Bronchial epithelial cell (primary cell): ENCODE measurements around the gene INO80D. TPM values are rescaled to one million over a fixed set of nuclear protein-coding genes. Genes with fewer than 3 reads are reported as not detected.

ENCODE experiments used
- DNase-seq: peaks from one replicate; pipeline ENCODE4 v3.0.0-alpha.2; 2010; ENCODE audit warnings: low read depth
- FAIRE-seq: peaks from 2 replicates; lab custom pipeline; 2011; peaks lifted over from hg19 to GRCh38; lab: Jason Lieb, UNC
- H3K27me3 ChIP-seq: 2 replicates; pipeline ENCODE4 v1.5.1; 2011; ENCODE audit warnings: low read length; ENCODE audit not compliant: control insufficient read depth, insufficient read depth
- H3K36me3 ChIP-seq: 2 replicates; pipeline ENCODE4 v1.5.1; 2011; ENCODE audit warnings: low read length; ENCODE audit not compliant: control insufficient read depth, insufficient read depth
- H3K4me3 ChIP-seq: 2 replicates; pipeline ENCODE4 v1.5.1; 2011; ENCODE audit warnings: mild to moderate bottlenecking, low read depth, low read length, control low read depth
- total RNA-seq: library from RNA; depleted of rRNA; stranded (reverse); fragments of >200 nt; gene quantifications from 2 replicates; pipeline ENCODE4 v1.2.1, GENCODE V29; 2014
- TF ChIP-seq, protein P1 (sequence below): IDR thresholded peaks from 2 replicates; pipeline ENCODE4 v1.5.1; 2011; ENCODE audit warnings: mild to moderate bottlenecking, moderate library complexity, low read length, control low read depth, inconsistent platforms; ENCODE audit not compliant: insufficient read depth, severe bottlenecking

Gene INO80D
- total RNA-seq, 1 donor from 2014 or later, result 7.6 TPM

DNA sequence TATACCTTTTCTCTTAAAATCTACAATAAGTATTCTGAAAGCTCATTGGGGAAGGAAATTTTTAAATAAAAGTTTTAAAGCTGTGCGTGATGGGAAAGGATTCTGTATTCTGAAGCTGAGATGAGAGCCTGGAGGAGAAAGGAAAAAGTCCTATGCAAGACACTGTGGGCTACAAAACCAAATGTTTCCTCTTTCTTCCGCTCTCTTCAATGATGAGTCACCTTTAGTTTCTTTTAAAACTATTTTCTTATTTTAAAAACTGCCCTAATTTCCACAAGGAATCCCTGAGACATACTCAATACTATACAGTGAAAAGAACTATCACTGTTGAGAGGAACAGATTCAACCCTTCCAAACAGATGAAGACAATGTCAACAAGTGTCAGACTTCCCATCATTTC, 87.4 kb downstream of the INO80D start:
- FAIRE-seq (no peak), DNase-seq (no peak)
- Histone ChIP-seq H3K27me3 (no peaks in the 10 kb centered on the region), H3K36me3 (peaks cover 1% of the 10 kb centered on the region), H3K4me3 (no peak overlapping the region)
- TF ChIP-seq, protein P1, sequence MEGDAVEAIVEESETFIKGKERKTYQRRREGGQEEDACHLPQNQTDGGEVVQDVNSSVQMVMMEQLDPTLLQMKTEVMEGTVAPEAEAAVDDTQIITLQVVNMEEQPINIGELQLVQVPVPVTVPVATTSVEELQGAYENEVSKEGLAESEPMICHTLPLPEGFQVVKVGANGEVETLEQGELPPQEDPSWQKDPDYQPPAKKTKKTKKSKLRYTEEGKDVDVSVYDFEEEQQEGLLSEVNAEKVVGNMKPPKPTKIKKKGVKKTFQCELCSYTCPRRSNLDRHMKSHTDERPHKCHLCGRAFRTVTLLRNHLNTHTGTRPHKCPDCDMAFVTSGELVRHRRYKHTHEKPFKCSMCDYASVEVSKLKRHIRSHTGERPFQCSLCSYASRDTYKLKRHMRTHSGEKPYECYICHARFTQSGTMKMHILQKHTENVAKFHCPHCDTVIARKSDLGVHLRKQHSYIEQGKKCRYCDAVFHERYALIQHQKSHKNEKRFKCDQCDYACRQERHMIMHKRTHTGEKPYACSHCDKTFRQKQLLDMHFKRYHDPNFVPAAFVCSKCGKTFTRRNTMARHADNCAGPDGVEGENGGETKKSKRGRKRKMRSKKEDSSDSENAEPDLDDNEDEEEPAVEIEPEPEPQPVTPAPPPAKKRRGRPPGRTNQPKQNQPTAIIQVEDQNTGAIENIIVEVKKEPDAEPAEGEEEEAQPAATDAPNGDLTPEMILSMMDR, result no peak

DNA sequence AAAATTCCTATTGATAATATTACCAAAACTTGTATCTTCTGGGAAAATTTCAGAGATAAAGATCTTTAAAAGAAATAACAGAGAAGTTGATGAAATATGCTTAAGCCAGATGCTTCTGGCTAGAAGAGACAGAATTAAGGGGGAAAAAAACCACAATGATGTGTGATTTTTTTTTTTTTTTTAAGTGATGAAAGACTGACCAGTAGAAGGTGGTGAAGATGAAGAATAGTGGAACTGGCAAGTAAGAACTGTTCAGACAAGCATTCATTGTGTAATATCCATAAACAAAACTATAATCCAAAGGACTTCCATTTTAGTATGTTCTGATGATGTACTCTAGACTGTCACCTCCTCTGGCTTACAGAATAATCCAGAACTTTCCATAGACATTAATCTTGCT, 89.8 kb downstream of the INO80D start:
- Histone ChIP-seq H3K36me3 (peaks cover 1% of the 10 kb centered on the region), H3K27me3 (no peaks in the 10 kb centered on the region), H3K4me3 (no peak overlapping the region)
- DNase-seq (no peak), FAIRE-seq (no peak)
- TF ChIP-seq, protein P1, result no peak

DNA sequence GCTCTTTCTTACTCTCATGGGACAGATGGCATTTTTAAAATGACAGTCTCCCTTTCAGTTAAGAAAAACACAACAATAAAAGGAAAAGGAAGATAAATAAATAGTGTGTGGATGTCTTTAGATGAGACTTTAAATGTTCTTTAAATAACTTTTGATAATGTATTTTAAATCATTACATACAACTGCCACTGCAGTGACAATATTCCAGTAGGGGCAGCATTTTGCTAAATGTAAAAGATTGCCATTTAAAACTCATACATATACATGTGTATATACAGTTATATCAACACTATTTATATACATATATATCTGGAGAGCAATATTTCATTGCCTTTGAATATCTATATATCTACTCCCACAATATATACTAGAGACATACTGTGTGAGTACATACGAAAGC, 90.7 kb downstream of the INO80D start:
- TF ChIP-seq, protein P1, result no peak
- DNase-seq (no peak), FAIRE-seq (no peak)
- H3K4me3 ChIP-seq, result no peak overlapping the region
- no peaks in the 10 kb centered on the region for H3K27me3 ChIP-seq
- H3K36me3 ChIP-seq, result no peaks in the 10 kb centered on the region

DNA sequence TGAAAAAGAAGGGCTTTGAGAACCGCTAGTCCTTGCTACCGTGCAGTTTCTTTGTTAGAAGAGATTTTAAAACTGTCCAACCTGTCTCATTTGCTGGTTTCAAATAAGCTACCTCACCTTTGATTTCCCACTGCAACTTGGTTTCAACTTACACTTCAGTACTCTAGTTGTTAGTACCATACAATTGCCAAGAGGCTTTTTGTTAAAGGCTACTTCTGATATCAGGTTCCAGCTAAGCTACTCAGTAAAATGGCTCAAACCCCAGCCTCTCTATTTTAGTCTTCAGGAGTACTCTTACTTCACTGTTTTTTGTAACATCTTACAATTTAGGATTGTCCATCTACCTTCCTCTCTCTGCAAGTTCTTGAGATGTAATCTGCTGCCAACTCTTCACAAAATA, 91.6 kb downstream of the INO80D start:
- DNase-seq (no peak), FAIRE-seq (no peak)
- no peak overlapping the region for H3K4me3 ChIP-seq
- H3K27me3 ChIP-seq, result no peaks in the 10 kb centered on the region
- no peaks in the 10 kb centered on the region for H3K36me3 ChIP-seq
- TF ChIP-seq, protein P1, result no peak

DNA sequence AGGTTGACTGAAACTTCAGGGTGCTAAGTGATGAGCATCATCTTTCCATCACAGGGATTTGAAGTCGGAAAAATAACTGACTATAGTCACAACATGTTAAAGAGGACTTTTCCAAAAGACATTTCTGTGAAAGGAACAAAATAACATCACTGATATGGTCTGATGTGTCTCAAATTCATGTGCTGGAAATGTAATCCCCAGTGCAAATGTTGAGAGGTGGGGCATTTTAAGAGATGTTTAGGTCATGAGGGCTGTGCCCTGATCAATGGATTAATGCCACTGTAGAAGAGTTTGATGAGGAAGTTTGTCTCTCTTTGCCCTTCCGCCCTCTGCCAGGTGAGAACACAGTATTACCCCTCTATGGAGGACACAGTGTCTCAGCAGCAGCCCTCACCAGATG, 95.9 kb downstream of the INO80D start:
- TF ChIP-seq, protein P1, result no peak
- H3K36me3 ChIP-seq, result no peaks in the 10 kb centered on the region
- H3K27me3 ChIP-seq, result no peaks in the 10 kb centered on the region
- no peak for FAIRE-seq
- no peak for DNase-seq
- H3K4me3 ChIP-seq, result no peak overlapping the region
